H1 (cell line): ENCODE measurements around the gene TEX22. TPM values are rescaled to one million over a fixed set of nuclear protein-coding genes. Genes with fewer than 3 reads are reported as not detected.

Source experiments
- CTCF ChIA-PET: fragments of 300-600 bp; sonication (Branson Sonifier 250); formaldehyde crosslinking; loops from one replicate; lab custom pipeline; 2021; ENCODE audit not compliant: partially characterized antibody; lab: Charles Lee
- POLR2A ChIA-PET: fragments of 300-600 bp; sonication (Branson Sonifier 250); formaldehyde crosslinking; loops from one replicate; lab custom pipeline; 2021; ENCODE audit warnings: inconsistent platforms; ENCODE audit not compliant: partially characterized antibody; lab: Charles Lee
- DNase-seq, 2 experiments: peaks; one replicate each; pipeline versions ENCODE4 v3.0.0 to v3.0.0-alpha.2; 2010 to 2022; ENCODE audit warnings: low spot score in 2 of 2, low read depth in 1 of 2, mixed read lengths in 1 of 2
- FAIRE-seq: peaks from 2 replicates; lab custom pipeline; 2011; peaks lifted over from hg19 to GRCh38; lab: Jason Lieb, UNC
- H2AFZ ChIP-seq: 2 replicates; pipeline ENCODE4 v1.8.1; 2012; ENCODE audit warnings: low read length, inconsistent platforms
- H2AK5ac ChIP-seq: 2 replicates; pipeline ENCODE4 v1.6.1; 2013; ENCODE audit warnings: low read depth, low read length
- H2BK120ac ChIP-seq: replicated peaks from 2 replicates; pipeline ENCODE3; 2013; ENCODE audit warnings: low read depth, low read length, inconsistent platforms
- H2BK12ac ChIP-seq: 2 replicates; pipeline ENCODE4 v1.6.1; 2013; ENCODE audit warnings: low read depth, low read length
- H2BK15ac ChIP-seq: 2 replicates; pipeline ENCODE4 v1.6.1; 2013; ENCODE audit warnings: low read length
- H2BK20ac ChIP-seq: 2 replicates; pipeline ENCODE4 v1.6.1; 2013; ENCODE audit warnings: low read length
- H2BK5ac ChIP-seq: 2 replicates; pipeline ENCODE4 v1.6.1; 2013; ENCODE audit warnings: low read depth, low read length
- H3K14ac ChIP-seq: 2 replicates; pipeline ENCODE4 v1.6.1; 2013; ENCODE audit warnings: inconsistent platforms; ENCODE audit not compliant: insufficient read length
- H3K18ac ChIP-seq: 2 replicates; pipeline ENCODE4 v1.6.1; 2013; ENCODE audit warnings: low read length; ENCODE audit errors: extremely low read depth
- H3K23ac ChIP-seq: 2 replicates; pipeline ENCODE4 v1.6.1; 2013; ENCODE audit warnings: inconsistent platforms; ENCODE audit not compliant: insufficient read length
- H3K23me2 ChIP-seq: 2 replicates; pipeline ENCODE4 v1.6.1; 2013; ENCODE audit warnings: low read depth, low read length
- H3K27ac ChIP-seq: 2 replicates; pipeline ENCODE4 v1.6.1; 2011; ENCODE audit warnings: low read depth, low read length, inconsistent platforms
- H3K27me3 ChIP-seq, 4 experiments: replicated peaks in 1 of 4; 1 replicate in 1 of 4; 2 replicates in 3 of 4; pipeline versions ENCODE4 v1.6.1 to v1.8.1; 2011 to 2013; ENCODE audit warnings: low read length in 3 of 4, mild to moderate bottlenecking in 3 of 4, inconsistent platforms in 2 of 4, mixed read lengths in 2 of 4, moderate library complexity in 1 of 4; ENCODE audit not compliant: control insufficient read depth in 3 of 4, insufficient read depth in 3 of 4; ENCODE audit errors: extremely low read depth in 1 of 4
- H3K36me3 ChIP-seq, 4 experiments: 2 replicates each; pipeline versions ENCODE4 v1.6.1 to v1.8.1; 2011 to 2013; ENCODE audit warnings: mild to moderate bottlenecking in 4 of 4, low read length in 3 of 4, moderate library complexity in 2 of 4, control low read depth in 1 of 4, inconsistent platforms in 1 of 4; ENCODE audit not compliant: insufficient read depth in 4 of 4, control insufficient read depth in 2 of 4
- H3K4ac ChIP-seq: replicated peaks from 2 replicates; pipeline ENCODE3; 2013; ENCODE audit warnings: low read length, low read depth, mixed read lengths, inconsistent platforms; ENCODE audit not compliant: insufficient read length
- H3K4me1 ChIP-seq, 4 experiments: replicated peaks in 1 of 4; 1 replicate in 1 of 4; 2 replicates in 3 of 4; pipeline versions ENCODE4 v1.6.1 to v1.8.1; 2011 to 2013; ENCODE audit warnings: low read length in 3 of 4, inconsistent platforms in 2 of 4, mixed read lengths in 1 of 4; ENCODE audit not compliant: insufficient read depth in 4 of 4, control insufficient read depth in 3 of 4
- H3K4me2 ChIP-seq, 2 experiments: 2 replicates each; pipeline versions ENCODE4 v1.6.1 to v1.8.1; 2011 to 2013; ENCODE audit warnings: low read depth in 2 of 2, low read length in 2 of 2, control low read depth in 1 of 2, inconsistent platforms in 1 of 2, mild to moderate bottlenecking in 1 of 2; ENCODE audit not compliant: insufficient read depth in 1 of 2
- H3K4me3 ChIP-seq, 4 experiments: fragments of 200-600, 300-600 bp in 1 of 4; sonication (generic), shearing (Covaris generic), sonication (Bioruptor Twin) in 1 of 4; 2 replicates each; pipeline versions ENCODE4 v1.5.1 to v1.8.1; 2011 to 2016; ENCODE audit warnings: low read length in 4 of 4, low read depth in 3 of 4, control low read depth in 2 of 4, inconsistent platforms in 2 of 4, mild to moderate bottlenecking in 2 of 4, mixed read lengths in 1 of 4, moderate library complexity in 1 of 4; ENCODE audit not compliant: insufficient read depth in 2 of 4; ENCODE audit errors: extremely low read depth in 1 of 4
- H3K56ac ChIP-seq: replicated peaks from 2 replicates; pipeline ENCODE3; 2013; ENCODE audit warnings: low read depth, mild to moderate bottlenecking, mixed read lengths, low read length, inconsistent platforms; ENCODE audit not compliant: insufficient read length
- H3K79me1 ChIP-seq: 2 replicates; pipeline ENCODE4 v1.6.1; 2013; ENCODE audit warnings: low read depth, low read length, control low read depth
- H3K79me2 ChIP-seq, 2 experiments: 2 replicates each; pipeline versions ENCODE4 v1.6.1 to v1.8.1; 2012 to 2013; ENCODE audit warnings: low read length in 2 of 2, mild to moderate bottlenecking in 2 of 2, inconsistent platforms in 1 of 2; ENCODE audit not compliant: insufficient read depth in 2 of 2, control insufficient read depth in 1 of 2
- H3K9ac ChIP-seq, 4 experiments: replicated peaks in 1 of 4; 1 replicate in 1 of 4; 2 replicates in 3 of 4; pipeline versions ENCODE4 v1.6.1 to v1.8.1; 2011 to 2013; ENCODE audit warnings: low read depth in 3 of 4, low read length in 3 of 4, control low read depth in 2 of 4, mild to moderate bottlenecking in 2 of 4, moderate library complexity in 2 of 4, inconsistent platforms in 1 of 4; ENCODE audit errors: extremely low read depth in 1 of 4
- H3K9me3 ChIP-seq, 2 experiments: 2 replicates each; pipeline versions ENCODE4 v1.6.1 to v1.8.1; 2012 to 2013; ENCODE audit warnings: mild to moderate bottlenecking in 2 of 2, moderate library complexity in 2 of 2, control low read depth in 1 of 2, inconsistent platforms in 1 of 2, low read depth in 1 of 2, low read length in 1 of 2, mixed read lengths in 1 of 2; ENCODE audit not compliant: insufficient read depth in 2 of 2
- H4K20me1 ChIP-seq, 2 experiments: replicated peaks in 1 of 2; 2 replicates each; pipeline versions ENCODE3 to v1.8.1; 2011 to 2013; ENCODE audit warnings: inconsistent platforms in 2 of 2, low read length in 2 of 2, mild to moderate bottlenecking in 1 of 2; ENCODE audit not compliant: insufficient read depth in 2 of 2, control insufficient read depth in 1 of 2
- H4K5ac ChIP-seq: 2 replicates; pipeline ENCODE4 v1.6.1; 2013; ENCODE audit warnings: low read length, low read depth, mixed read lengths, inconsistent platforms; ENCODE audit not compliant: insufficient read length
- H4K8ac ChIP-seq: 2 replicates; pipeline ENCODE4 v1.8.0; 2013; ENCODE audit warnings: mild to moderate bottlenecking, moderate library complexity, low read length, inconsistent platforms; ENCODE audit not compliant: insufficient read depth; ENCODE audit errors: extremely low read depth
- H4K91ac ChIP-seq: replicated peaks from 2 replicates; pipeline ENCODE3; 2013; ENCODE audit warnings: low read length, mixed read lengths, inconsistent platforms; ENCODE audit not compliant: insufficient read length
- TAF7 ChIP-seq: optimal IDR thresholded peaks from 2 replicates; pipeline ENCODE3; 2011; ENCODE audit warnings: low read depth, mild to moderate bottlenecking, inconsistent platforms, low read length, moderate library complexity, borderline replicate concordance
- WGBS, 2 experiments: shearing (Covaris generic) in 1 of 2; methylation state at CpG; one replicate each; pipeline versions ENCODE4 v1.1.6 to v1.1.7; 2013 to 2015; ENCODE audit warnings: low lambda C conversion rate in 2 of 2, mixed read lengths in 2 of 2, inconsistent platforms in 1 of 2, low coverage in 1 of 2, missing lambda C conversion rate in 1 of 2; ENCODE audit not compliant: insufficient replicate concordance in 2 of 2, insufficient coverage in 1 of 2, insufficient read length in 1 of 2; ENCODE audit errors: extremely low coverage in 1 of 2, missing lambda C conversion rate in 1 of 2; 5-methylcytosine and 5-hydroxymethylcytosine counted together
- polyA plus RNA-seq, 7 experiments: library from polyadenylated mRNA; depleted of rRNA in 3 of 7; stranded (reverse) in 5 of 7; unstranded in 2 of 7; fragments of >200 nt in 5 of 7; fragments of 200-250 nt in 2 of 7; gene quantifications; 1 replicate in 5 of 7; 2 replicates in 1 of 7; 4 replicates in 1 of 7; pipeline versions ENCODE4 v1.2.1 to v1.2.3, GENCODE V29; 2011 to 2013; ENCODE audit warnings: missing spikeins in 2 of 7, mixed read lengths in 2 of 7
- total RNA-seq: library from RNA; stranded (reverse); fragmentation: NEBNext Ultra II Directional; extraction: Animal tissue kit (Norgen Biotek cat#: 25700); gene quantifications from 2 replicates; pipeline ENCODE4 v1.2.1, GENCODE V29; 2021

TEX22 gene
- total and polyA plus RNA-seq, 2 of the 8 experiments (the other 6 are each of a cell fraction or from before 2014, with no cell fraction given), result 0.24 to 0.39 TPM

DNA sequence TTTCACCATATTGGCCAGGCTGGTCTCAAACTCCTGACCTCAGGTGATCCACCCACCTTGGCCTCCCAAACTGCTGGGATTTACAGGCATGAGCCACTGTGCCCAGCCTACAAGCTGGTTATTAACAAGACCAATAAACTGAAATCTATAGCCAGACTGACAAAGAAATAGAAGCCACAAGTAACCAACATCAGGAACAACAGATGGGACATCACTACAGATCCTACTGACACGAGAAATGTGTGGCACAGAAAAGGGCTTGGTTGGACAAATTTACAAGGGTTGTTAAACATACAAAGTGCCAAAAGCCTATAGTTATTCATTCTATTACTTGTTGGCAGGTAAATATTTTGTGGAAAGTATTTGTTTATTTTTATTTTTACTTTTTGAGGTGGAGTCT is 32.9 kb downstream of the TEX22 start:
- Histone ChIP-seq H3K79me1 (peaks cover 15% of the 10 kb centered on the region), H3K4me2 (no peak overlapping the region), H3K36me3 (peaks cover 0 to 6% (median under 1%) of the 10 kb centered on the region in 4 experiments; a peak in 2 of 8 replicates), H3K18ac (no peak overlapping the region), H3K9me3 (no peaks in the 10 kb centered on the region), H3K27ac (no peak overlapping the region), H3K23ac (no peak overlapping the region), H4K20me1 (peaks cover 42 to 52% of the 10 kb centered on the region in 2 experiments), H4K91ac (no peak overlapping the region), H2BK5ac (no peak overlapping the region), H3K27me3 (no peaks in the 10 kb centered on the region), H4K5ac (no peak overlapping the region), H2BK12ac (no peak overlapping the region), H3K23me2 (no peaks in the 10 kb centered on the region), H3K4me1 (peaks cover 0 to 5% (median 4%) of the 10 kb centered on the region in 4 experiments; a peak in 5 of 7 replicates), H3K4me3 (no peak overlapping the region), H2AK5ac (no peak overlapping the region), H2AFZ (no peak overlapping the region), H3K56ac (no peak overlapping the region), H4K8ac (no peak overlapping the region), H3K9ac (no peak overlapping the region), H2BK120ac (no peak overlapping the region), H3K79me2 (peaks cover 21 to 88% of the 10 kb centered on the region in 2 experiments), H2BK15ac (no peak overlapping the region), H3K4ac (no peak overlapping the region), H3K14ac (no peak overlapping the region), H2BK20ac (no peak overlapping the region)
- ChIA-PET POLR2A (interaction anchor here (2.5 kb wide), 1 partner anchor 10 kb away, joined by 10 read pairs; no protein-coding TSS in a partner anchor), CTCF (interaction anchor here (0.7 to 1.9 kb wide), 2 partner anchors 50 to 208 kb away, joined by 3 to 6 read pairs; no protein-coding TSS in a partner anchor)
- no peak for TF ChIP-seq TAF7
- FAIRE-seq (no peak), DNase-seq (no peak)
- 100% methylated on average over 1 of the region's 1 CpG; no CpG with 5 or more reads in 1 of the 2 experiments for WGBS, 2 experiments
